Measurements from ENCODE around the gene LILRA5.

DNA sequence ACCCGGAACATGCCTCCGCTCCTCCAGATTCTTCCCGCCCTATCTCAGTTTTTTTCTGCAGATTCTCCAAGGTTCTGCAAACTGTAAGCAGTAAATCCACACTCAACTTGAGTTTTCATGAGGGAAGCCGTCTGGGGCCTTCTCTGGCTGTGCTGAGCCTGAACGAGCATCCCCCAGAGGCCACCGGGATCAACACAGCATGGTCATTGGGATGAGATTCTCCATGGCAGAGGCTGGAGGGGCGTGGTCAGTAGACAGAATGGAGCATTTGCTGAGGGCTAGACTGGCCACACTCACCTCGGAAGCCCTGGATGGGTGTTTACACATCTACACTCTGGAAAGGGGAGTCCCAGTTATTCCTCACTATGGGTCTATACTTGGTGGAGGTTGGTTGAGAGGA is 28.3 kb upstream of the LILRA5 start:
- no peak for TF ChIP-seq CTCF (optimal IDR thresholded peaks at IDR 0.05 in 1 of 3, IDR thresholded peaks at IDR 0.05 in 1 of 3, conservative IDR thresholded peaks at IDR 0.05 in 1 of 3; ENCODE audit: extremely low read depth in 1 of 3, insufficient read depth in 2 of 3, low read length in 3 of 3)
- TF ChIP-seq EZH2 (IDR thresholded peaks at IDR 0.05; ENCODE audit: low read length): no peak
